Activated CD4-positive, alpha-beta T cell treated with anti-CD3 and anti-CD28 coated beads for 4 hours (primary cell): ENCODE measurements around the gene PARP11.
A peak's percentile ranks its signal among the peaks of the same experiment; 100 is the strongest.

Source experiments
- DNase-seq, 2 donors: peaks; one replicate each; pipeline ENCODE4 v3.0.0-alpha.2; 2020

Gene PARP11, protein sequence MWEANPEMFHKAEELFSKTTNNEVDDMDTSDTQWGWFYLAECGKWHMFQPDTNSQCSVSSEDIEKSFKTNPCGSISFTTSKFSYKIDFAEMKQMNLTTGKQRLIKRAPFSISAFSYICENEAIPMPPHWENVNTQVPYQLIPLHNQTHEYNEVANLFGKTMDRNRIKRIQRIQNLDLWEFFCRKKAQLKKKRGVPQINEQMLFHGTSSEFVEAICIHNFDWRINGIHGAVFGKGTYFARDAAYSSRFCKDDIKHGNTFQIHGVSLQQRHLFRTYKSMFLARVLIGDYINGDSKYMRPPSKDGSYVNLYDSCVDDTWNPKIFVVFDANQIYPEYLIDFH

GRCh38 chr12:3872800-3873636, at the start of gene PARP11:
PARP11 (minus strand) TSS chr12:3873399; CDS start chr12:3873229, 170 bp downstream.
- DNase-seq: peak; percentile 98 to 99

DNA sequence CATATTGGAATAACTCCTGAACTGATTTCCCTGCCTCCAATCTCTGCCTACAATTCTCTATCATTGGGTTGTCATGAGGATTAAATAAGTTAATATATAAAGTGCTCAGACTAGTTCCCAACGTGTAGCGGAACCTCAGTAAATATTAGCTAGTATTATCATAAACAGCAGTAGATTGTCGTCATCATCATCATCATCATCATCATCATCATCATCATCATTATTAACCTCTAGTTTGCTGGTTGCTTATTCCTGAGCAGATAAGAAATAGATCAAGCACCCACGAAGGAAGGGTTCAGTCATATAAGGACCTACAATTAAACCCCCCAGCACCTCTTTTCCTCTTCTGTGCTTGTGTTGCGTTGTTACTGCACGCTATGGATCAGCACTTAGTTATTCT, 48.8 kb upstream of the PARP11 start:
- DNase-seq: no peak

- DNase-seq: no peak
Measured at GRCh38 chr12:3921526-3921925, 48.3 kb upstream of the PARP11 start.

DNA sequence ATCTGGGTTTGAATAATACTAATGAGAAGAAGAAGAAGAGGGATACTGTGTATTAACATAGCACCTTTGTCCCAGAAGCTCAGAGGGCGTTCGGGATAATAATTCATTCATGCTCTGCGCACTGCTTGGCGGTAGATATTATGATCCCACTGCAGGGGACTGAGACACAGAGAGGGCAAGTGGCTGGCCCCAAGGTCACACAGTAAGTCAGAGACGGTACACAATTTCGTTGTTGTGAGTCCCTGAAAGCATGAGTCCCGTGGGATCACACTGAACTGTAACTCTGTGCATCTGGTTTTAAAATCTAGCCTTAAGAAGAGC, 47.9 kb upstream of the PARP11 start:
- DNase-seq: no peak

- DNase-seq: no peak
Measured at GRCh38 chr12:3920351-3921150, 47.4 kb upstream of the PARP11 start.

GRCh38 chr12:3913278-3913677, 40.1 kb upstream of the PARP11 start:
- DNase-seq: no peak

GRCh38 chr12:3912863-3913262, 39.7 kb upstream of the PARP11 start:
- no peak for DNase-seq

DNA sequence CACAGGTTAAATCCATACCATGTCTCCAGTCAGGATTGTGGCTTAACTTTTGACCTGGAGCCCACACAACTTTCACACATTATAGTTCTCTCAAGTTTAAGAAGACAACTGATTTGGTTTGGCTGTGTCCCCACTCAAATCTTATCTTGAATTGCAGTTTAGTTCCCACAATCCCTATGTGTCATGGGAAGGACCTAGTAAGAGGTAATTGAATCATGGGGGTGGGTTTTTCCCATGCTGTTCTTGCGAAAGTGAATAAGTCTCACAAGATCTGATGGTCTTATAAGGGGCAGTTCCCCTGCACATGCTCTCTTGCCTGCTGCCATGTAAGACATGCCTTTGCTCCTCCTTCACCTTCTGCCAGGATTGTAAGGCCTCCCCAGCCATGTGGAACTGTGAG, 38.2 kb upstream of the PARP11 start:
- DNase-seq: no peak

- DNase-seq: no peak
Measured at GRCh38 chr12:3905664-3906063, 32.5 kb upstream of the PARP11 start.

DNA sequence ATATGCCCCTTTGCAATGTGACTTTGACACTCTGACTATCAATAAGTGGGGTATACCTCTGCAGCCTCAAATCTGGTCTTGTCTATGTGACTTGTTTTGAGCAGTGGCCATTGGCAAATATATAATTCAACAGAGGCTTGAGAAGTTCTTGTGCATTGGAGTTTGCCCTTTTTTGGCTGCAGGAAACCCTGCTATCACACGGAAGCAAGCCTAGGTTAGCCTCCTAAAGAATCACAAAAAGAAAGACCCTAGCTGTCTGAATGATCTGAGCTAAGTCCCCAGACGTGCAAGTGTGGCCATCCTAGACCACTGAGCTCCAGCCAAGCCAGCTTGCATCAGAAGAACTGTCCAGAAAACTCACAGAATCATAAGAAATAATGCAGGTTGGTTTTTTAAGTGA, 31.8 kb upstream of the PARP11 start:
- DNase-seq: no peak

DNA sequence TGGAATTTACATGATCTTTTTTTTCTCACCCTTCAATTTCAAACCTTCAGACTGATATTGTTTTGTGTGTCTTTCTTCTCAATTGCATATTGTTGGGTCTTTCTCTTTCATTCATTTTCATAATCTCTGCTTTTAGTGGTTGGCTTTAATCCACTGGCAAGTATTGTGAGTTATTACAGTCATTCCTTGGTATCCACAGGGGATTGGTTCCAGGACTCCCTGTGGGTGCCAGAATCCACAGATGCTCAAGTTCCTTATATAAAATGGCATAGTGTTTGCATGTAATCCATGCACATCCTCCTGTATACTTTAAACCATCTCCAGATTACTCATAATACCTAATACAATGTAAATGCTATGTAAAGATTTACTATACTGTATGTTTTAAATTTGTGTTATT, 29.7 kb upstream of the PARP11 start:
- no peak for DNase-seq

GRCh38 chr12:3901116-3901515, 27.9 kb upstream of the PARP11 start:
- DNase-seq: no peak

DNA sequence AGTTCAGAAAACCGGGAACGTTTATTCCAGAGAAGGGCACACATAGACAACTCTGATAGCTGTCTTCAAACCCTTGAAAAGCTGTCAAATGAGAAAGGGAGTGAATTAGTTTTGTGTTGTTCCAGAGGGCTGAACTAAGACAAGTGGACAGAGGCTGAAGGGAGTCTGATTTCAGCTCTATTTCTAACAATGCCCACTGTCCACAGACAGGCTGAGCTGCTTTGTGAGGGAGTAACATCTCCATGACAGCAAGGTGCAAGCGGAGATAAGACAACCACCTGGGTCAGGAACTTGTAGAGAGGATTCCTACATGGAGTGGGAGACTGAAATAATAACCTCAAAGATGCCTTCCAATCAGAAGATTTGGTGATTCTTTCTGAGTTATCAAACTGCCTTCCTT, 25.6 kb upstream of the PARP11 start:
- no peak for DNase-seq

DNA sequence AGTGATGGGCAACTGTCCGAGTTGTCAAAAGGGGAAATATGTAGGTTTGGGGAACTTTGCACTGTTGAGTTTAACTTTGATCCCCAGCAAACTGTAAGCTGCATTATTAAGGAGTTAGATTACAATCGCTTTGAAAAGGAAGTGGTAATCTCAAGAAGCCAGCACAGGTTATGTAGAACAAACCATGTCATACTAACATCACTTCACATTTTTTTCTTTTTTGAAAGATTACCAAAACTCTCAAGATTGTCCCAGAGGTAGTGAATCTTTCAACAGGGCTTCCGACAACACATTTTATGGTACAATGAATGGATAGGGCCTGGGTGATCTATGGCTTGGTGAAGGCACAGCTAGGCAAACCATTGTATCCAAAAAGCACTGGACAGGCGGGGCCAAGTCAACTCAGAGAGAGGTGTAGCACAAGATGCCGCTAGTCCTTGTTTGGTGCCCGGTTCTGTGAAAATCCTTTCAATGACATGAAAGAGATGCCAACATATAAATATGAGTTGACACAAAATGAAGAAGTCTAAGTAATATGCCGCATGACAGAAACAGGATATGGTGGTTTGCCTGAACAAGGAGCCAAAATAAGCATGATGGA, 24.3 kb upstream of the PARP11 start:
- DNase-seq: no peak

GRCh38 chr12:3896801-3897351, 23.7 kb upstream of the PARP11 start:
- no peak for DNase-seq

- DNase-seq: no peak
Measured at GRCh38 chr12:3896356-3896755, 23.2 kb upstream of the PARP11 start.

- DNase-seq: no peak
Measured at GRCh38 chr12:3892631-3893030, 19.4 kb upstream of the PARP11 start.

GRCh38 chr12:3891201-3891600, 18.0 kb upstream of the PARP11 start:
- DNase-seq: no peak

- no peak for DNase-seq
Measured at GRCh38 chr12:3888659-3889058, 15.5 kb upstream of the PARP11 start.

DNA sequence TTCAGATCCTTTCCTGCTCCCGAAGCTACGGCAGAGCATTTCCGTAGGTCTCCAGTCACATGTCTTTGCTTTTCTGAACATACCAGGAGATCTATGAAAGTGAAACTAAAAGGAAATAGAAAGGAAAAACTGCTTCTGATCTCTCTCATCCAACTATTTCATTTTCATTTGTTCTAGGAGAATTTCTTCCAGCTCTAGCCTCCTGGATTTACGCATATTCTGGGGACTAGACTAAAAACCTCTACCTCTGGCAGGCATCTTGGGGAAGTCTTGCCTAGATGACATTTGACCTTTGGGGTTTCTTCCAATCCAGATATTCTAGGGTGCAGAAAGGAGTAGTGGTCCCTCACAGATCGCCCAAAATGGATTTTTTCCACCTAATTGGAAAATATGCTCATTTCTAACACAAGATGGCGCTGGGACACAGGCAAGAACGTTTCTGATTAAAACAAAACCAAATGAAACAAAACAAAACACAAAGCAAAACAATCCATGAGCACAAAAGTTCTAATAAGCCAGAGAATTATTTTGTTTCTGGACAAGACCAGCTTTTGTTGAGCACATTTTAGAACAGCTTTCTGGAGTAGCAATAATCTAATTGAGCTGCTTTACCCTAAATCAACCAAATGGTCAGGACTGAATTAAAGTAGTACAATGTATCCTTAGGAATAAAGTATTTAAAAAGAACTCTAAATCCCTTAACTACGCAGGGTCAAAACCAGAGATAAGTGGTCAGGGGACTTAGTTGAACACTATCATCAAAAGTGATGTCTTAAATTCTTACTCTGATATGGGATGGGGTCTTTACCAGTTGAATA, 12.3 kb upstream of the PARP11 start:
- peak; percentile 47 for DNase-seq

GRCh38 chr12:3884671-3885070, 11.5 kb upstream of the PARP11 start:
- no peak for DNase-seq
